Fibroblast of lung (primary cell): ENCODE results near the gene STRBP. TPM values are rescaled to one million over a fixed set of nuclear protein-coding genes. Genes with fewer than 3 reads are reported as not detected.

Experiments
- DNase-seq, 2 donors: peaks; one replicate each; pipeline versions ENCODE4 v3.0.0 to v3.0.0-alpha.2; 2010; ENCODE audit warnings: low read depth in 2 of 2
- H2AFZ ChIP-seq: 2 replicates; pipeline ENCODE4 v1.5.1; 2012; ENCODE audit warnings: low read length, control low read depth, inconsistent platforms
- H3K27ac ChIP-seq: 2 replicates; pipeline ENCODE4 v1.5.1; 2011; ENCODE audit warnings: low read length, control low read depth; ENCODE audit not compliant: insufficient read depth
- H3K27me3 ChIP-seq: 2 replicates; pipeline ENCODE4 v1.5.1; 2011; ENCODE audit warnings: mild to moderate bottlenecking, low read length; ENCODE audit not compliant: control insufficient read depth, insufficient read depth
- H3K36me3 ChIP-seq: 2 replicates; pipeline ENCODE4 v1.5.1; 2011; ENCODE audit warnings: low read length; ENCODE audit not compliant: control insufficient read depth, insufficient read depth
- H3K4me1 ChIP-seq: 2 replicates; pipeline ENCODE4 v1.5.1; 2011; ENCODE audit warnings: low read length; ENCODE audit not compliant: control insufficient read depth, insufficient read depth; ENCODE audit errors: extremely low read depth
- H3K4me2 ChIP-seq: 2 replicates; pipeline ENCODE4 v1.5.1; 2011; ENCODE audit warnings: low read length, control low read depth; ENCODE audit not compliant: insufficient read depth; ENCODE audit errors: extremely low read depth
- H3K4me3 ChIP-seq, 4 experiments: fragments of 200-600 bp in 1 of 4; sonication (generic) in 1 of 4; replicated peaks in 1 of 4; 2 replicates each; pipeline ENCODE4 v1.5.1; 2011 to 2016; ENCODE audit warnings: low read length in 4 of 4, low read depth in 3 of 4, mild to moderate bottlenecking in 3 of 4, control low read depth in 2 of 4, inconsistent platforms in 1 of 4, mixed read lengths in 1 of 4; ENCODE audit not compliant: insufficient read depth in 1 of 4; ENCODE audit errors: control extremely low read depth in 1 of 4
- H3K79me2 ChIP-seq: 2 replicates; pipeline ENCODE4 v1.5.1; 2012; ENCODE audit warnings: mild to moderate bottlenecking, low read length, inconsistent platforms; ENCODE audit not compliant: control insufficient read depth, insufficient read depth
- H3K9ac ChIP-seq: 2 replicates; pipeline ENCODE4 v1.5.1; 2011; ENCODE audit warnings: mild to moderate bottlenecking, low read length, control low read depth; ENCODE audit not compliant: insufficient read depth
- H3K9me3 ChIP-seq: 2 replicates; pipeline ENCODE4 v1.5.1; 2012; ENCODE audit warnings: low read depth, low read length; ENCODE audit not compliant: control insufficient read depth, insufficient read depth
- H4K20me1 ChIP-seq: 2 replicates; pipeline ENCODE4 v1.5.1; 2011; ENCODE audit warnings: low read length; ENCODE audit not compliant: control insufficient read depth, insufficient read depth; ENCODE audit errors: extremely low read depth
- CTCF ChIP-seq, 2 donors: IDR thresholded peaks in 1 of 2; conservative IDR thresholded peaks in 1 of 2; 1 replicate in 1 of 2; 2 replicates in 1 of 2; pipeline ENCODE4 v1.5.1; 2011 to 2012; ENCODE audit warnings: low read length in 2 of 2, control low read depth in 1 of 2, inconsistent platforms in 1 of 2, low read depth in 1 of 2, mild to moderate bottlenecking in 1 of 2
- EZH2 ChIP-seq: IDR thresholded peaks from 2 replicates; pipeline ENCODE4 v1.5.1; 2012; ENCODE audit warnings: low read length, control low read depth, mild to moderate bottlenecking; ENCODE audit errors: missing control alignments
- polyA plus RNA-seq, 2 donors: library from polyadenylated mRNA; depleted of rRNA in 1 of 2; stranded (reverse) in 1 of 2; unstranded in 1 of 2; fragments of >200 nt; gene quantifications; 2 replicates each; pipeline ENCODE4 v1.2.1, GENCODE V29; 2011 to 2012; ENCODE audit warnings: missing spikeins in 1 of 2
- total RNA-seq: library from RNA; depleted of rRNA; stranded (reverse); fragments of >200 nt; gene quantifications from 2 replicates; pipeline ENCODE4 v1.2.1, GENCODE V29; 2014

Gene STRBP
- total and polyA plus RNA-seq, 2 donors (not counting 1 experiment from before 2014, with no cell fraction given) = 3.3 to 5.9 TPM

DNA sequence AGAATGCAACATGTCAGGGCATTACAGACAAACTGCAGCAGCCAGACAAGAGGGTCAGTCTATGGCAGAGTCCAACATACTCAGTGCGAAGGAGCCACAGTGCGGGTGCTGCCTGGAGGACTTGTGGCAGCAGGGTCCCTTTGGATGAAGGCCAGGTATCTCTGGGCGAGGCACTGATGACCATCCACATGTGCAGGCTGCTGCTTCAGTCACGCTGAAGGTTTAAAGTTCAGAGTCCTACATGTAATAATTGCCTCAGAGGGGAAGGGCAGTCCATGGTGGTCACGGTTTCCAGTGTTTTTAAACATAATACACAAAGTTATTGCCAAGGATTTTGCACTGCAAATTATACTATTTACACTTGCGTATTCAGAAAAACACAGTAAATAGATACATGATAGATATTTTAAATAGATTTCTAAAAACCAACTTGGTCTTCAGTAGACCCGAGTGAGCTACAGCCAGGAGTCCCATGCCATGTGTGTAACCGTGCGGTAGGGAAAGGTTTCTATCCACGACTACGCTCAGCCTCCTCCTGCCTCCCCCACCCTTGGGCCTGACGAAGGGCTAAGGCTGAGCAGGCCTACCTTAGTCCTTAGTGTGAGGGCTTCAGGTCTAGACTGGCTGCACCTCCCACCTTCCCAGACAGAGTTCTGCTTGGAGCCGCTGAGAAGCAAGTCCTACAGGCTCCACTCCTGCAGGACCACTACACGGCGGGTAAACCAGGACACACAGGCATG is 158.7 kb downstream of the STRBP start:
- TF ChIP-seq EZH2 (no peak), CTCF (conservative IDR thresholded peaks at IDR 0.05 in 1 of 2, IDR thresholded peaks at IDR 0.05 in 1 of 2; ENCODE audit: low read depth in 1 of 2, low read length in 2 of 2) (no peak)
- Histone ChIP-seq H3K4me2 (no peak overlapping the region), H3K9ac (no peak overlapping the region), H3K27me3 (no peaks in the 10 kb centered on the region), H3K9me3 (no peaks in the 10 kb centered on the region), H4K20me1 (no peaks in the 10 kb centered on the region), H3K36me3 (peaks cover 1% of the 10 kb centered on the region), H3K79me2 (no peaks in the 10 kb centered on the region), H2AFZ (no peak overlapping the region), H3K4me1 (no peaks in the 10 kb centered on the region), H3K27ac (no peak overlapping the region), H3K4me3 (no peak overlapping the region)
- DNase-seq = no peak

DNA sequence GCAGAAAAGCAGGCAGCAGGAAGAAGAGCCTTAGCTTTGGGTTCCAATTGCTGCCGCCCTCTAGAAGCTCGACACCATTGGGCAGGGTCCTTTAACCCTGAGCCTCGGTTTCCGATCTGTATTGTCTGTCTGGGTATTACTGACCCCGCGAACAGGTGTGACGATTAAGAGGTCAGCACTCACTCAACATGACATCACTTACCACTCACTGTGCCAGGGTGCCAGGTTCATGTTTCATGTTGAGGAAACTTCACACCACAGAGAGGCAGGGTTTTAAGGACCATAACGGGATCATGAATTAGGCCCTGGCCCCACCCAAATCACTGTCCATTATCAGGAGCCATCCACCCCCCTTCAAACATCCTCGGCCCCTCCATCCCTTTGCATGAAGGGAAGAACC is 159.4 kb downstream of the STRBP start:
- Histone ChIP-seq H3K4me3 (no peak overlapping the region), H3K4me1 (no peaks in the 10 kb centered on the region), H3K27me3 (no peaks in the 10 kb centered on the region), H3K4me2 (no peak overlapping the region), H3K79me2 (no peaks in the 10 kb centered on the region), H3K27ac (no peak overlapping the region), H3K9me3 (no peaks in the 10 kb centered on the region), H3K9ac (no peak overlapping the region), H3K36me3 (peaks cover 3% of the 10 kb centered on the region), H2AFZ (no peak overlapping the region), H4K20me1 (no peaks in the 10 kb centered on the region)
- DNase-seq = no peak
- TF ChIP-seq CTCF (conservative IDR thresholded peaks at IDR 0.05 in 1 of 2, IDR thresholded peaks at IDR 0.05 in 1 of 2; ENCODE audit: low read depth in 1 of 2, low read length in 2 of 2) (no peak), EZH2 (no peak)

- Histone ChIP-seq H3K36me3 (peaks cover 9% of the 10 kb centered on the region), H3K9ac (no peak overlapping the region), H3K4me1 (no peaks in the 10 kb centered on the region), H3K4me3 (no peak overlapping the region), H2AFZ (no peak overlapping the region), H4K20me1 (no peaks in the 10 kb centered on the region), H3K27me3 (no peaks in the 10 kb centered on the region), H3K27ac (no peak overlapping the region), H3K9me3 (no peaks in the 10 kb centered on the region), H3K4me2 (no peak overlapping the region), H3K79me2 (no peaks in the 10 kb centered on the region)
- no peak for TF ChIP-seq EZH2
- TF ChIP-seq CTCF (conservative IDR thresholded peaks at IDR 0.05 in 1 of 2, IDR thresholded peaks at IDR 0.05 in 1 of 2; ENCODE audit: low read depth in 1 of 2, low read length in 2 of 2) = no peak
- DNase-seq = no peak
Measured at GRCh38 chr9:123107639-123108285, 160.6 kb downstream of the STRBP start.
